Astrocyte of the spinal cord (primary cell): ENCODE data around the gene MXD3.
A peak's percentile ranks its signal among the peaks of the same experiment; 100 is the strongest.

Experiments
- DNase-seq: peaks from one replicate; pipeline ENCODE4 v3.0.0; 2011; ENCODE audit warnings: low read depth, low spot score
- H3K4me3 ChIP-seq: 2 replicates; pipeline ENCODE4 v1.5.1; 2011; ENCODE audit warnings: low read depth, mild to moderate bottlenecking, low read length, moderate library complexity
- CTCF ChIP-seq: IDR thresholded peaks from 2 replicates; pipeline ENCODE4 v1.5.1; 2012; ENCODE audit warnings: low read depth, mild to moderate bottlenecking, low read length, inconsistent platforms
- in situ Hi-C: cut with HindIII; loops from 2 replicates; pipeline ENCODE4 v1.10.0; 2017; ENCODE audit warnings: low sequenced_read_pairs

MXD3 gene

GRCh38 chr5:177336112-177336511, 24.4 kb upstream of the MXD3 start:
- in situ Hi-C loops, result no loop called here
- no peak overlapping the region for H3K4me3 ChIP-seq
- TF ChIP-seq CTCF, result peak; percentile 39
- no peak for DNase-seq

GRCh38 chr5:177335701-177336065, 24.0 kb upstream of the MXD3 start:
- in situ Hi-C loops, result no loop called here
- no peak for DNase-seq
- TF ChIP-seq CTCF, result no peak
- H3K4me3 ChIP-seq, result no peak overlapping the region

- in situ Hi-C loops, result no loop called here
- no peak for DNase-seq
- H3K4me3 ChIP-seq, result no peak overlapping the region
- no peak for TF ChIP-seq CTCF
Measured at GRCh38 chr5:177334781-177335700, 23.3 kb upstream of the MXD3 start.

- TF ChIP-seq CTCF, result no peak
- no peak for DNase-seq
- H3K4me3 ChIP-seq, result no peak overlapping the region
- in situ Hi-C loops, result no loop called here
Measured at GRCh38 chr5:177334155-177334551, 22.5 kb upstream of the MXD3 start.

GRCh38 chr5:177333420-177334154, 21.9 kb upstream of the MXD3 start:
- in situ Hi-C loops, result no loop called here
- H3K4me3 ChIP-seq, result no peak overlapping the region
- TF ChIP-seq CTCF, result no peak
- no peak for DNase-seq

- no peak overlapping the region for H3K4me3 ChIP-seq
- TF ChIP-seq CTCF, result no peak
- in situ Hi-C loops, result no loop called here
- no peak for DNase-seq
Measured at GRCh38 chr5:177332896-177333260, 21.2 kb upstream of the MXD3 start.
